C4-2B (cell line): ENCODE measurements around the gene CACNA1H.

Source experiments
- CTCF ChIP-seq: fragments of 450-650 bp; conservative IDR thresholded peaks from 2 replicates; pipeline ENCODE4 v1.5.1; 2017; ENCODE audit warnings: mild to moderate bottlenecking
- ZFX ChIP-seq: fragments of 450-650 bp; IDR thresholded peaks from 2 replicates; pipeline ENCODE4 v1.6.1; 2017

GRCh38 chr16:1160773-1161348 is 8.0 kb downstream of the CACNA1H start:
- TF ChIP-seq CTCF (no peak), ZFX (no peak)
